Suprapubic skin (tissue), 4 donors: ENCODE results near the gene MYBPC1.

ENCODE experiments used
- CTCF ChIP-seq, 2 donors: fragments of 200-600 bp in 1 of 2; fragments of 450-650 bp in 1 of 2; sonication (generic) in 1 of 2; IDR thresholded peaks; one replicate each; pipeline ENCODE4 v1.5.1; 2016 to 2019; ENCODE audit warnings: antibody characterized with exemption in 2 of 2, mild to moderate bottlenecking in 1 of 2, moderate library complexity in 1 of 2
- EP300 ChIP-seq: sonication (generic); formaldehyde crosslinking; IDR thresholded peaks from one replicate; pipeline ENCODE4 v1.6.1; 2017; ENCODE audit warnings: antibody characterized with exemption
- POLR2A ChIP-seq, 2 donors: fragments of 450-650 bp; IDR thresholded peaks; one replicate each; pipeline ENCODE4 v1.6.1; 2017; ENCODE audit warnings: antibody characterized with exemption in 2 of 2, mild to moderate bottlenecking in 2 of 2, moderate library complexity in 2 of 2
- POLR2AphosphoS5 ChIP-seq, 3 donors: sonication (generic); formaldehyde crosslinking; IDR thresholded peaks; one replicate each; pipeline ENCODE4 v1.6.1; 2017; ENCODE audit warnings: antibody characterized with exemption in 3 of 3

GRCh38 chr12:101696251-101697196 is 101.8 kb downstream of the MYBPC1 start:
- TF ChIP-seq CTCF (IDR thresholded peaks at IDR 0.05): no peak
- TF ChIP-seq POLR2A (IDR thresholded peaks at IDR 0.05): no peak
- TF ChIP-seq POLR2AphosphoS5 (IDR thresholded peaks at IDR 0.05): peak in 1 of 3 donors; percentile 58
- TF ChIP-seq EP300: no peak
